Measurements from ENCODE around the gene POLDIP3. TPM values are rescaled to one million over a fixed set of nuclear protein-coding genes. Genes with fewer than 3 reads are reported as not detected.
A peak's percentile ranks its signal among the peaks of the same experiment; 100 is the strongest.
"Not testable (repeated sequence)": the region's sequence is repeated elsewhere in the genome, so short reads cannot be mapped to it uniquely, and the experiment has no call there.

POLDIP3 gene
- total RNA-seq, 1 donor from 2014 or later = 77.5 TPM

GRCh38 chr22:42620084-42620483 lies 5.4 kb upstream of the POLDIP3 start:
- CTCF ChIA-PET = interaction anchor here (1.0 to 4.1 kb wide), 6 partner anchors 22 to 280 kb away, joined by 3 to 32 read pairs (median 7); no protein-coding TSS in a partner anchor
- POLR2A ChIA-PET = interaction anchor here (0.7 to 2.0 kb wide), 2 partner anchors 36 to 41 kb away, joined by 3 to 6 read pairs; no protein-coding TSS in a partner anchor
- DNase-seq (no peak), ATAC-seq (ENCODE audit: low read depth) (no peak)
- no peaks in the 10 kb centered on the region for H3K27me3 Mint-ChIP-seq
- intact Hi-C loops (cut with micrococcal nuclease) = no loop called here
- TF ChIP-seq CTCF (IDR thresholded peaks at IDR 0.05) = no peak
- H3K4me1 Mint-ChIP-seq = peaks cover 42% of the 10 kb centered on the region
- peak overlapping the region; percentile 18 for H3K27ac Mint-ChIP-seq
- no peak overlapping the region for H3K4me3 Mint-ChIP-seq
- H3K9me3 Mint-ChIP-seq = no peaks in the 10 kb centered on the region
- H3K36me3 Mint-ChIP-seq (ENCODE audit: low read depth) = peaks cover 26% of the 10 kb centered on the region

- Mint-ChIP-seq H3K27me3 (no peaks in the 10 kb centered on the region), H3K4me1 (peaks cover 44% of the 10 kb centered on the region), H3K9me3 (no peaks in the 10 kb centered on the region), H3K4me3 (no peak overlapping the region), H3K27ac (no peak overlapping the region), H3K36me3 (ENCODE audit: low read depth) (peaks cover 32% of the 10 kb centered on the region)
- ATAC-seq (ENCODE audit: low read depth) (no peak), DNase-seq (no peak)
- no peak for TF ChIP-seq CTCF (IDR thresholded peaks at IDR 0.05)
- ChIA-PET CTCF (interaction anchor here (2.4 kb wide), 1 partner anchor 248 kb away, joined by 11 read pairs; no protein-coding TSS in a partner anchor), POLR2A (interaction anchor here (0.6 to 2.0 kb wide), 3 partner anchors 36 to 110 kb away, joined by 3 to 6 read pairs (median 5); no protein-coding TSS in a partner anchor)
- intact Hi-C loops (cut with micrococcal nuclease) = no loop called here
These were observed 4.8 kb upstream of the POLDIP3 start for GRCh38 chr22:42619261-42620063.

GRCh38 chr22:42617155-42617983 lies 2.7 kb upstream of the POLDIP3 start:
- Mint-ChIP-seq H3K27me3 (no peaks in the 10 kb centered on the region), H3K9me3 (no peaks in the 10 kb centered on the region), H3K36me3 (ENCODE audit: low read depth) (peaks cover 37% of the 10 kb centered on the region), H3K4me1 (peaks cover 44% of the 10 kb centered on the region), H3K4me3 (no peak overlapping the region), H3K27ac (peak overlapping the region; percentile 50)
- intact Hi-C loops (cut with micrococcal nuclease) = no loop called here
- POLR2A ChIA-PET = interaction anchor here (0.6 to 4.0 kb wide), 5 partner anchors 26 to 134 kb away, joined by 3 to 96 read pairs (median 34); partner anchors contain the start of gene CYB5R3
- ATAC-seq (ENCODE audit: low read depth) (no peak), DNase-seq (no peak)
- CTCF ChIA-PET = no interaction called here
- no peak for TF ChIP-seq CTCF (IDR thresholded peaks at IDR 0.05)

GRCh38 chr22:42615860-42616175 lies 1.1 kb upstream of the POLDIP3 start:
- CTCF ChIA-PET = interaction anchor here (0.9 to 1.3 kb wide), 3 partner anchors 22 to 521 kb away, joined by 3 read pairs; no protein-coding TSS in a partner anchor
- Mint-ChIP-seq H3K27ac (peak overlapping the region; percentile 100), H3K36me3 (ENCODE audit: low read depth) (peaks cover 45% of the 10 kb centered on the region), H3K4me1 (peaks cover 45% of the 10 kb centered on the region), H3K4me3 (peak overlapping the region; percentile 97)
- not testable (repeated sequence) for DNase-seq; ATAC-seq (ENCODE audit: low read depth); H3K9me3 Mint-ChIP-seq; H3K27me3 Mint-ChIP-seq
- POLR2A ChIA-PET = interaction anchor here (0.5 to 4.0 kb wide), 49 partner anchors 8 to 1169 kb away, joined by 3 to 96 read pairs (median 5); partner anchors contain the start of genes ARFGAP3, ATP5MGL, CYB5R3 and PACSIN2
- intact Hi-C loops (cut with micrococcal nuclease) = loop anchor here (1.0 to 2.0 kb wide), 8 partner anchors 33 to 399 kb away; partner anchors contain the start of genes ARFGAP3, CYB5R3, PACSIN2 and SERHL2

GRCh38 chr22:42615092-42615859 lies 593 bp upstream of the POLDIP3 start:
- DNase-seq (peak; percentile 79), ATAC-seq (ENCODE audit: low read depth) (peak; percentile 73)
- H3K9me3 Mint-ChIP-seq = no peaks in the 10 kb centered on the region
- H3K4me1 Mint-ChIP-seq = peaks cover 51% of the 10 kb centered on the region
- peak overlapping the region; percentile 97 for H3K4me3 Mint-ChIP-seq
- no peak for TF ChIP-seq CTCF (IDR thresholded peaks at IDR 0.05)
- no peaks in the 10 kb centered on the region for H3K27me3 Mint-ChIP-seq
- ChIA-PET CTCF (interaction anchor here (0.9 to 1.7 kb wide), 5 partner anchors 23 to 522 kb away, joined by 3 to 6 read pairs (median 3); no protein-coding TSS in a partner anchor), POLR2A (interaction anchor here (0.5 to 4.0 kb wide), 85 partner anchors 9 to 1424 kb away, joined by 3 to 96 read pairs (median 4); partner anchors contain the start of genes ARFGAP3, ATP5MGL, CYB5R3 and DESI1)
- H3K27ac Mint-ChIP-seq = peak overlapping the region; percentile 100
- intact Hi-C loops (cut with micrococcal nuclease) = loop anchor here (1.0 to 2.0 kb wide), 8 partner anchors 32 to 400 kb away; partner anchors contain the start of genes ARFGAP3, CYB5R3, PACSIN2 and SERHL2
- peaks cover 48% of the 10 kb centered on the region for H3K36me3 Mint-ChIP-seq (ENCODE audit: low read depth)
